GM21515 (cell line): ENCODE data around the gene CCDC86.

ENCODE experiments used
- ATAC-seq: cut with Tn5 transposase; IDR thresholded peaks from one replicate; pipeline ENCODE4 v1.9.1; 2021; ENCODE audit not compliant: unreplicated experiment

Gene CCDC86

GRCh38 chr11:60831143-60831500 is 10.8 kb upstream of the CCDC86 start:
- peak; percentile 75 for ATAC-seq

GRCh38 chr11:60831501-60832079 is 10.3 kb upstream of the CCDC86 start:
- ATAC-seq, result no peak

GRCh38 chr11:60834742-60835533 is 7.0 kb upstream of the CCDC86 start:
- ATAC-seq, result no peak

GRCh38 chr11:60835534-60835846 is 6.4 kb upstream of the CCDC86 start:
- ATAC-seq, result no peak

- no peak for ATAC-seq
Measured at GRCh38 chr11:60836866-60837515, 4.9 kb upstream of the CCDC86 start.

GRCh38 chr11:60838132-60838531 is 3.8 kb upstream of the CCDC86 start:
- no peak for ATAC-seq

GRCh38 chr11:60840470-60841430 is 1.2 kb upstream of the CCDC86 start:
- ATAC-seq, result no peak

- no peak for ATAC-seq
Measured at GRCh38 chr11:60842668-60843600, 1.0 kb downstream of the CCDC86 start.

GRCh38 chr11:60844045-60844869 is 2.3 kb downstream of the CCDC86 start:
- ATAC-seq, result no peak

- ATAC-seq, result no peak
Measured at GRCh38 chr11:60844870-60845221, 2.9 kb downstream of the CCDC86 start.

- ATAC-seq, result no peak
Measured at GRCh38 chr11:60845338-60845737, 3.4 kb downstream of the CCDC86 start.

- no peak for ATAC-seq
Measured at GRCh38 chr11:60847281-60847680, 5.4 kb downstream of the CCDC86 start.

GRCh38 chr11:60847896-60848295 is 6.0 kb downstream of the CCDC86 start:
- ATAC-seq, result no peak

- ATAC-seq, result no peak
Measured at GRCh38 chr11:60848714-60849151, 6.8 kb downstream of the CCDC86 start.

- no peak for ATAC-seq
Measured at GRCh38 chr11:60849641-60850520, 8.0 kb downstream of the CCDC86 start.

- ATAC-seq, result no peak
Measured at GRCh38 chr11:60851327-60852104, 9.6 kb downstream of the CCDC86 start.

- ATAC-seq, result no peak
Measured at GRCh38 chr11:60852117-60852981, 10.4 kb downstream of the CCDC86 start.
